ENCODE measurements around the gene KLHDC9.

KLHDC9 gene

GRCh38 chr1:161096015-161096414 lies 2.1 kb upstream of the KLHDC9 start:
- ChIA-PET POLR2A (interaction anchor here (3.0 kb wide), 1 partner anchor 50 kb away, joined by 8 read pairs; the partner anchor contains the start of gene USF1), CTCF (interaction anchor here (0.7 to 0.9 kb wide), 2 partner anchors 55 to 369 kb away, joined by 3 to 5 read pairs; no protein-coding TSS in a partner anchor)
- TF ChIP-seq SP1 (IDR thresholded peaks at IDR 0.05): no peak
- no peak for TF ChIP-seq BHLHE40 (IDR thresholded peaks at IDR 0.05; ENCODE audit: borderline replicate concordance)
- TF ChIP-seq ARNT (IDR thresholded peaks at IDR 0.05): no peak
- no peak for TF ChIP-seq L3MBTL2 (conservative IDR thresholded peaks at IDR 0.05)
- no peak for TF ChIP-seq ZNF384 (IDR thresholded peaks at IDR 0.05)
- TF ChIP-seq CTBP1 (IDR thresholded peaks at IDR 0.05; ENCODE audit: borderline replicate concordance): no peak
- no peak for TF ChIP-seq FOXK2 (IDR thresholded peaks at IDR 0.05)
- TF ChIP-seq FOXA1 (IDR thresholded peaks at IDR 0.05): no peak
- no peak for TF ChIP-seq FOXM1 (IDR thresholded peaks at IDR 0.05; ENCODE audit: borderline replicate concordance)
- no peak for TF ChIP-seq HDGF (IDR thresholded peaks at IDR 0.05; ENCODE audit: borderline replicate concordance)
- no peak for TF ChIP-seq TARDBP (IDR thresholded peaks at IDR 0.05)
- no peak for TF ChIP-seq LEF1 (IDR thresholded peaks at IDR 0.05; ENCODE audit: borderline replicate concordance)
- TF ChIP-seq ELF4 (IDR thresholded peaks at IDR 0.05): no peak
- no peak for TF ChIP-seq NFRKB (IDR thresholded peaks at IDR 0.05)
- DNase-seq (ENCODE audit: extremely low spot score): no peak

DNA sequence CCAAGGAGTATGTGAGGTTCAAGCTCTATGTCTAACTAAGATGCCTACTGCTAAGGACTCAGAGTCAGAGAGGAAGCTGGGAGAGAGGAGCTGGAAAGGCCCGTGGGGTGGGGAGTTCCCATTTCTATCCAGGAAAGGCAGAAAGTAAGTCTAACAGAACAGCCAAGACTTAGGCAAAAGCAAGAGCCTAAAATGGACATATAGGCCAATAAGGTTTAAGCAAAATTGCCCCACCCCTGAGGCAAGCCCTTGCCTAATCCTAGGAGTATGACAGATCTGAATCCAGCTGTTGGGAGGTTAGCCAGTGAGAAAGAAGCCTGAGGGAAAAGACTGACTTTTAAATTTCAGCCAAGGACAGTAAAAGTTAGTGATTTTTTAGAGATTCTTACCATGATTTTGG lies 1.6 kb upstream of the KLHDC9 start:
- POLR2A ChIA-PET: interaction anchor here (1.2 to 3.0 kb wide), 3 partner anchors 12 to 51 kb away, joined by 3 to 8 read pairs (median 8); partner anchors contain the start of genes DEDD and USF1

GRCh38 chr1:161099090-161099802 lies 1.1 kb downstream of the KLHDC9 start:
- CTCF ChIA-PET: interaction anchor here (1.1 kb wide), 1 partner anchor 18 kb away, joined by 3 read pairs; the partner anchor contains the start of genes NIT1 and PFDN2
- DNase-seq (ENCODE audit: extremely low spot score): no peak

More for the DNA sequence above, 1.6 kb upstream of the KLHDC9 start:
- DNase-seq (ENCODE audit: extremely low spot score): no peak
- CTCF ChIA-PET: interaction anchor here (1.1 to 2.2 kb wide), 3 partner anchors 21 to 99 kb away, joined by 3 to 9 read pairs (median 5); no protein-coding TSS in a partner anchor
- TF ChIP-seq HDGF (IDR thresholded peaks at IDR 0.05; ENCODE audit: borderline replicate concordance): no peak
- no peak for TF ChIP-seq ARNT (IDR thresholded peaks at IDR 0.05)
- TF ChIP-seq L3MBTL2 (conservative IDR thresholded peaks at IDR 0.05): no peak
- TF ChIP-seq FOXA1 (IDR thresholded peaks at IDR 0.05): no peak
- TF ChIP-seq LEF1 (IDR thresholded peaks at IDR 0.05; ENCODE audit: borderline replicate concordance): no peak
- no peak for TF ChIP-seq TARDBP (IDR thresholded peaks at IDR 0.05)
- TF ChIP-seq ELF4 (IDR thresholded peaks at IDR 0.05): no peak
- TF ChIP-seq SP1 (IDR thresholded peaks at IDR 0.05): no peak
- TF ChIP-seq NFRKB (IDR thresholded peaks at IDR 0.05): no peak
- TF ChIP-seq ZNF384 (IDR thresholded peaks at IDR 0.05): no peak
- no peak for TF ChIP-seq BHLHE40 (IDR thresholded peaks at IDR 0.05; ENCODE audit: borderline replicate concordance)
- no peak for TF ChIP-seq FOXK2 (IDR thresholded peaks at IDR 0.05)
- TF ChIP-seq CTBP1 (IDR thresholded peaks at IDR 0.05; ENCODE audit: borderline replicate concordance): no peak
- TF ChIP-seq, protein P1, sequence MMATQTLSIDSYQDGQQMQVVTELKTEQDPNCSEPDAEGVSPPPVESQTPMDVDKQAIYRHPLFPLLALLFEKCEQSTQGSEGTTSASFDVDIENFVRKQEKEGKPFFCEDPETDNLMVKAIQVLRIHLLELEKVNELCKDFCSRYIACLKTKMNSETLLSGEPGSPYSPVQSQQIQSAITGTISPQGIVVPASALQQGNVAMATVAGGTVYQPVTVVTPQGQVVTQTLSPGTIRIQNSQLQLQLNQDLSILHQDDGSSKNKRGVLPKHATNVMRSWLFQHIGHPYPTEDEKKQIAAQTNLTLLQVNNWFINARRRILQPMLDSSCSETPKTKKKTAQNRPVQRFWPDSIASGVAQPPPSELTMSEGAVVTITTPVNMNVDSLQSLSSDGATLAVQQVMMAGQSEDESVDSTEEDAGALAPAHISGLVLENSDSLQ (IDR thresholded peaks at IDR 0.05): no peak
- no peak for TF ChIP-seq FOXM1 (IDR thresholded peaks at IDR 0.05; ENCODE audit: borderline replicate concordance)
- no peak for TF ChIP-seq SUZ12 (IDR thresholded peaks at IDR 0.05)

GRCh38 chr1:161100556-161100955 lies 2.4 kb downstream of the KLHDC9 start:
- ChIA-PET POLR2A (interaction anchor here (1.0 kb wide), 1 partner anchor 17 kb away, joined by 5 read pairs; the partner anchor contains the start of genes NIT1 and PFDN2), CTCF (no interaction called here)
- TF ChIP-seq ELF4 (IDR thresholded peaks at IDR 0.05) (no peak), SUZ12 (IDR thresholded peaks at IDR 0.05) (no peak), SP1 (IDR thresholded peaks at IDR 0.05) (no peak), ZNF384 (IDR thresholded peaks at IDR 0.05) (no peak), LEF1 (IDR thresholded peaks at IDR 0.05; ENCODE audit: borderline replicate concordance) (no peak)
- DNase-seq (ENCODE audit: extremely low spot score): no peak

More at GRCh38 chr1:161099090-161099802, 1.1 kb downstream of the KLHDC9 start:
- no peak for TF ChIP-seq SP1 (IDR thresholded peaks at IDR 0.05)
- no peak for TF ChIP-seq ELF4 (IDR thresholded peaks at IDR 0.05)
- TF ChIP-seq FOXA1 (IDR thresholded peaks at IDR 0.05): no peak
- no peak for TF ChIP-seq ARNT (IDR thresholded peaks at IDR 0.05)
- no peak for TF ChIP-seq CTBP1 (IDR thresholded peaks at IDR 0.05; ENCODE audit: borderline replicate concordance)
- TF ChIP-seq, protein P1 (IDR thresholded peaks at IDR 0.05): no peak
- no peak for TF ChIP-seq SUZ12 (IDR thresholded peaks at IDR 0.05)
- no peak for TF ChIP-seq HDGF (IDR thresholded peaks at IDR 0.05; ENCODE audit: borderline replicate concordance)
- TF ChIP-seq NFRKB (IDR thresholded peaks at IDR 0.05): no peak
- no peak for TF ChIP-seq FOXM1 (IDR thresholded peaks at IDR 0.05; ENCODE audit: borderline replicate concordance)
- POLR2A ChIA-PET: interaction anchor here (0.8 to 1.5 kb wide), 3 partner anchors 18 to 102 kb away, joined by 3 to 5 read pairs (median 3); partner anchors contain the start of genes NIT1, PFDN2 and UFC1

GRCh38 chr1:161106431-161106830 lies 8.3 kb downstream of the KLHDC9 start:
- CTCF ChIA-PET: no interaction called here
- POLR2A ChIA-PET: no interaction called here
- TF ChIP-seq ARNT (IDR thresholded peaks at IDR 0.05): no peak
- TF ChIP-seq CTBP1 (IDR thresholded peaks at IDR 0.05; ENCODE audit: borderline replicate concordance): no peak
- no peak for TF ChIP-seq HDGF (IDR thresholded peaks at IDR 0.05; ENCODE audit: borderline replicate concordance)
- no peak for TF ChIP-seq SP1 (IDR thresholded peaks at IDR 0.05)
- no peak for TF ChIP-seq ELF4 (IDR thresholded peaks at IDR 0.05)
- TF ChIP-seq LEF1 (IDR thresholded peaks at IDR 0.05; ENCODE audit: borderline replicate concordance): no peak
- DNase-seq (ENCODE audit: extremely low spot score): no peak

- TF ChIP-seq HDGF (IDR thresholded peaks at IDR 0.05; ENCODE audit: borderline replicate concordance) (no peak), NFRKB (IDR thresholded peaks at IDR 0.05) (no peak), ZNF384 (IDR thresholded peaks at IDR 0.05) (no peak), FOXM1 (IDR thresholded peaks at IDR 0.05; ENCODE audit: borderline replicate concordance) (no peak), BHLHE40 (IDR thresholded peaks at IDR 0.05; ENCODE audit: borderline replicate concordance) (no peak), LEF1 (IDR thresholded peaks at IDR 0.05; ENCODE audit: borderline replicate concordance) (no peak), ARNT (IDR thresholded peaks at IDR 0.05) (no peak), SUZ12 (IDR thresholded peaks at IDR 0.05) (no peak), FOXA1 (IDR thresholded peaks at IDR 0.05) (no peak)
- DNase-seq (ENCODE audit: extremely low spot score): no peak
- CTCF ChIA-PET: no interaction called here
- POLR2A ChIA-PET: no interaction called here
Measured at GRCh38 chr1:161111117-161111516, 13.0 kb downstream of the KLHDC9 start.

Data from HEK293T (cell line).